ENCODE results near the gene TRIM41.
"Not testable (repeated sequence)": the region's sequence is repeated elsewhere in the genome, so short reads cannot be mapped to it uniquely, and the experiment has no call there.

TRIM41 gene

GRCh38 chr5:181223058-181223728 lies at the start of gene TRIM41:
Gene TRIM41, plus strand, starts transcription at chr5:181223281. Its CDS starts 719 bp downstream, at chr5:181224000.
- no peak for FAIRE-seq
- DNase-seq (ENCODE audit: insufficient read length, low spot score), result no peak
- no peak for TF ChIP-seq CTCF (IDR thresholded peaks at IDR 0.05; ENCODE audit: insufficient read depth, missing control alignments)

- no peak for FAIRE-seq
- DNase-seq (ENCODE audit: insufficient read length, low spot score), result no peak
- no peak for TF ChIP-seq CTCF (IDR thresholded peaks at IDR 0.05; ENCODE audit: insufficient read depth, missing control alignments)
These were observed 49.4 kb upstream of the TRIM41 start for GRCh38 chr5:181173420-181174342.

GRCh38 chr5:181176254-181176952 lies 46.7 kb upstream of the TRIM41 start:
- no peak for FAIRE-seq
- TF ChIP-seq CTCF (IDR thresholded peaks at IDR 0.05; ENCODE audit: insufficient read depth, missing control alignments), result no peak
- no peak for DNase-seq (ENCODE audit: insufficient read length, low spot score)

GRCh38 chr5:181177559-181177958 lies 45.5 kb upstream of the TRIM41 start:
- FAIRE-seq; DNase-seq (ENCODE audit: insufficient read length, low spot score): not testable (repeated sequence)

GRCh38 chr5:181181650-181182565 lies 41.2 kb upstream of the TRIM41 start:
- peak; percentile 46 for DNase-seq (ENCODE audit: insufficient read length, low spot score)
- FAIRE-seq, result no peak
- peak; percentile 68 for TF ChIP-seq CTCF (IDR thresholded peaks at IDR 0.05; ENCODE audit: insufficient read depth, missing control alignments)

- no peak for DNase-seq (ENCODE audit: insufficient read length, low spot score)
- FAIRE-seq, result no peak
- no peak for TF ChIP-seq CTCF (IDR thresholded peaks at IDR 0.05; ENCODE audit: insufficient read depth, missing control alignments)
These were observed 40.4 kb upstream of the TRIM41 start for GRCh38 chr5:181182651-181183050.
